ENCODE results near the gene ASIC2.

ASIC2 gene

GRCh38 chr17:33151565-33151964 is 141.5 kb downstream of the ASIC2 start:
- DNase-seq: no peak

- no peak for DNase-seq
Measured at GRCh38 chr17:33145941-33146340, 147.2 kb downstream of the ASIC2 start.

- no peak for DNase-seq
Measured at GRCh38 chr17:33144837-33145236, 148.3 kb downstream of the ASIC2 start.

GRCh38 chr17:33142705-33143299 is 150.3 kb downstream of the ASIC2 start:
- peak; percentile 85 for DNase-seq

- peak; percentile 65 for DNase-seq
Measured at GRCh38 chr17:33140413-33141099, 152.5 kb downstream of the ASIC2 start.

- DNase-seq: no peak
Measured at GRCh38 chr17:33138627-33139026, 154.5 kb downstream of the ASIC2 start.

GRCh38 chr17:33137426-33137825 is 155.7 kb downstream of the ASIC2 start:
- no peak for DNase-seq

GRCh38 chr17:33135691-33136090 is 157.4 kb downstream of the ASIC2 start:
- DNase-seq: no peak

GRCh38 chr17:33131620-33132019 is 161.5 kb downstream of the ASIC2 start:
- DNase-seq: no peak

GRCh38 chr17:33127706-33128105 is 165.4 kb downstream of the ASIC2 start:
- DNase-seq: no peak

GRCh38 chr17:33126086-33126485 is 167.0 kb downstream of the ASIC2 start:
- DNase-seq: no peak

- no peak for DNase-seq
Measured at GRCh38 chr17:33125552-33125950, 167.5 kb downstream of the ASIC2 start.

GRCh38 chr17:33124871-33125551 is 168.1 kb downstream of the ASIC2 start:
- no peak for DNase-seq

GRCh38 chr17:33124185-33124584 is 168.9 kb downstream of the ASIC2 start:
- no peak for DNase-seq

GRCh38 chr17:33121756-33122155 is 171.3 kb downstream of the ASIC2 start:
- DNase-seq: no peak

GRCh38 chr17:33121272-33121671 is 171.8 kb downstream of the ASIC2 start:
- no peak for DNase-seq

- DNase-seq: peak; percentile 51
Measured at GRCh38 chr17:33120103-33120502, 173.0 kb downstream of the ASIC2 start.

- DNase-seq: no peak
Measured at GRCh38 chr17:33118391-33119075, 174.6 kb downstream of the ASIC2 start.

- peak; percentile 62 for DNase-seq
Measured at GRCh38 chr17:33116021-33116551, 177.0 kb downstream of the ASIC2 start.

GRCh38 chr17:33115366-33115765 is 177.7 kb downstream of the ASIC2 start:
- DNase-seq: peak; percentile 14

GRCh38 chr17:33113991-33114370 is 179.1 kb downstream of the ASIC2 start:
- peak; percentile 43 for DNase-seq

GRCh38 chr17:33113276-33113990 is 179.7 kb downstream of the ASIC2 start:
- peak; percentile 66 for DNase-seq

GRCh38 chr17:33112763-33113162 is 180.3 kb downstream of the ASIC2 start:
- DNase-seq: no peak
